H1 (cell line): ENCODE results near the gene ZBTB38. TPM values are rescaled to one million over a fixed set of nuclear protein-coding genes. Genes with fewer than 3 reads are reported as not detected.

Experiments
- CTCF ChIA-PET: fragments of 300-600 bp; sonication (Branson Sonifier 250); formaldehyde crosslinking; loops from one replicate; lab custom pipeline; 2021; ENCODE audit not compliant: partially characterized antibody; lab: Charles Lee
- POLR2A ChIA-PET: fragments of 300-600 bp; sonication (Branson Sonifier 250); formaldehyde crosslinking; loops from one replicate; lab custom pipeline; 2021; ENCODE audit warnings: inconsistent platforms; ENCODE audit not compliant: partially characterized antibody; lab: Charles Lee
- DNase-seq, 2 experiments: peaks; one replicate each; pipeline versions ENCODE4 v3.0.0 to v3.0.0-alpha.2; 2010 to 2022; ENCODE audit warnings: low spot score in 2 of 2, low read depth in 1 of 2, mixed read lengths in 1 of 2
- FAIRE-seq: peaks from 2 replicates; lab custom pipeline; 2011; peaks lifted over from hg19 to GRCh38; lab: Jason Lieb, UNC
- H2AFZ ChIP-seq: 2 replicates; pipeline ENCODE4 v1.8.1; 2012; ENCODE audit warnings: low read length, inconsistent platforms
- H2AK5ac ChIP-seq: 2 replicates; pipeline ENCODE4 v1.6.1; 2013; ENCODE audit warnings: low read depth, low read length
- H2BK120ac ChIP-seq: replicated peaks from 2 replicates; pipeline ENCODE3; 2013; ENCODE audit warnings: low read depth, low read length, inconsistent platforms
- H2BK12ac ChIP-seq: 2 replicates; pipeline ENCODE4 v1.6.1; 2013; ENCODE audit warnings: low read depth, low read length
- H2BK15ac ChIP-seq: 2 replicates; pipeline ENCODE4 v1.6.1; 2013; ENCODE audit warnings: low read length
- H2BK20ac ChIP-seq: 2 replicates; pipeline ENCODE4 v1.6.1; 2013; ENCODE audit warnings: low read length
- H2BK5ac ChIP-seq: 2 replicates; pipeline ENCODE4 v1.6.1; 2013; ENCODE audit warnings: low read depth, low read length
- H3K14ac ChIP-seq: 2 replicates; pipeline ENCODE4 v1.6.1; 2013; ENCODE audit warnings: inconsistent platforms; ENCODE audit not compliant: insufficient read length
- H3K18ac ChIP-seq: 2 replicates; pipeline ENCODE4 v1.6.1; 2013; ENCODE audit warnings: low read length; ENCODE audit errors: extremely low read depth
- H3K23ac ChIP-seq: 2 replicates; pipeline ENCODE4 v1.6.1; 2013; ENCODE audit warnings: inconsistent platforms; ENCODE audit not compliant: insufficient read length
- H3K23me2 ChIP-seq: 2 replicates; pipeline ENCODE4 v1.6.1; 2013; ENCODE audit warnings: low read depth, low read length
- H3K27ac ChIP-seq: 2 replicates; pipeline ENCODE4 v1.6.1; 2011; ENCODE audit warnings: low read depth, low read length, inconsistent platforms
- H3K27me3 ChIP-seq, 4 experiments: replicated peaks in 1 of 4; 1 replicate in 1 of 4; 2 replicates in 3 of 4; pipeline versions ENCODE4 v1.6.1 to v1.8.1; 2011 to 2013; ENCODE audit warnings: low read length in 3 of 4, mild to moderate bottlenecking in 3 of 4, inconsistent platforms in 2 of 4, mixed read lengths in 2 of 4, moderate library complexity in 1 of 4; ENCODE audit not compliant: control insufficient read depth in 3 of 4, insufficient read depth in 3 of 4; ENCODE audit errors: extremely low read depth in 1 of 4
- H3K36me3 ChIP-seq, 4 experiments: 2 replicates each; pipeline versions ENCODE4 v1.6.1 to v1.8.1; 2011 to 2013; ENCODE audit warnings: mild to moderate bottlenecking in 4 of 4, low read length in 3 of 4, moderate library complexity in 2 of 4, control low read depth in 1 of 4, inconsistent platforms in 1 of 4; ENCODE audit not compliant: insufficient read depth in 4 of 4, control insufficient read depth in 2 of 4
- H3K4ac ChIP-seq: replicated peaks from 2 replicates; pipeline ENCODE3; 2013; ENCODE audit warnings: low read length, low read depth, mixed read lengths, inconsistent platforms; ENCODE audit not compliant: insufficient read length
- H3K4me1 ChIP-seq, 4 experiments: replicated peaks in 1 of 4; 1 replicate in 1 of 4; 2 replicates in 3 of 4; pipeline versions ENCODE4 v1.6.1 to v1.8.1; 2011 to 2013; ENCODE audit warnings: low read length in 3 of 4, inconsistent platforms in 2 of 4, mixed read lengths in 1 of 4; ENCODE audit not compliant: insufficient read depth in 4 of 4, control insufficient read depth in 3 of 4
- H3K4me2 ChIP-seq, 2 experiments: 2 replicates each; pipeline versions ENCODE4 v1.6.1 to v1.8.1; 2011 to 2013; ENCODE audit warnings: low read depth in 2 of 2, low read length in 2 of 2, control low read depth in 1 of 2, inconsistent platforms in 1 of 2, mild to moderate bottlenecking in 1 of 2; ENCODE audit not compliant: insufficient read depth in 1 of 2
- H3K4me3 ChIP-seq, 4 experiments: fragments of 200-600, 300-600 bp in 1 of 4; sonication (generic), shearing (Covaris generic), sonication (Bioruptor Twin) in 1 of 4; 2 replicates each; pipeline versions ENCODE4 v1.5.1 to v1.8.1; 2011 to 2016; ENCODE audit warnings: low read length in 4 of 4, low read depth in 3 of 4, control low read depth in 2 of 4, inconsistent platforms in 2 of 4, mild to moderate bottlenecking in 2 of 4, mixed read lengths in 1 of 4, moderate library complexity in 1 of 4; ENCODE audit not compliant: insufficient read depth in 2 of 4; ENCODE audit errors: extremely low read depth in 1 of 4
- H3K56ac ChIP-seq: replicated peaks from 2 replicates; pipeline ENCODE3; 2013; ENCODE audit warnings: low read depth, mild to moderate bottlenecking, mixed read lengths, low read length, inconsistent platforms; ENCODE audit not compliant: insufficient read length
- H3K79me1 ChIP-seq: 2 replicates; pipeline ENCODE4 v1.6.1; 2013; ENCODE audit warnings: low read depth, low read length, control low read depth
- H3K79me2 ChIP-seq, 2 experiments: 2 replicates each; pipeline versions ENCODE4 v1.6.1 to v1.8.1; 2012 to 2013; ENCODE audit warnings: low read length in 2 of 2, mild to moderate bottlenecking in 2 of 2, inconsistent platforms in 1 of 2; ENCODE audit not compliant: insufficient read depth in 2 of 2, control insufficient read depth in 1 of 2
- H3K9ac ChIP-seq, 4 experiments: replicated peaks in 1 of 4; 1 replicate in 1 of 4; 2 replicates in 3 of 4; pipeline versions ENCODE4 v1.6.1 to v1.8.1; 2011 to 2013; ENCODE audit warnings: low read depth in 3 of 4, low read length in 3 of 4, control low read depth in 2 of 4, mild to moderate bottlenecking in 2 of 4, moderate library complexity in 2 of 4, inconsistent platforms in 1 of 4; ENCODE audit errors: extremely low read depth in 1 of 4
- H3K9me3 ChIP-seq, 2 experiments: 2 replicates each; pipeline versions ENCODE4 v1.6.1 to v1.8.1; 2012 to 2013; ENCODE audit warnings: mild to moderate bottlenecking in 2 of 2, moderate library complexity in 2 of 2, control low read depth in 1 of 2, inconsistent platforms in 1 of 2, low read depth in 1 of 2, low read length in 1 of 2, mixed read lengths in 1 of 2; ENCODE audit not compliant: insufficient read depth in 2 of 2
- H4K20me1 ChIP-seq, 2 experiments: replicated peaks in 1 of 2; 2 replicates each; pipeline versions ENCODE3 to v1.8.1; 2011 to 2013; ENCODE audit warnings: inconsistent platforms in 2 of 2, low read length in 2 of 2, mild to moderate bottlenecking in 1 of 2; ENCODE audit not compliant: insufficient read depth in 2 of 2, control insufficient read depth in 1 of 2
- H4K5ac ChIP-seq: 2 replicates; pipeline ENCODE4 v1.6.1; 2013; ENCODE audit warnings: low read length, low read depth, mixed read lengths, inconsistent platforms; ENCODE audit not compliant: insufficient read length
- H4K8ac ChIP-seq: 2 replicates; pipeline ENCODE4 v1.8.0; 2013; ENCODE audit warnings: mild to moderate bottlenecking, moderate library complexity, low read length, inconsistent platforms; ENCODE audit not compliant: insufficient read depth; ENCODE audit errors: extremely low read depth
- H4K91ac ChIP-seq: replicated peaks from 2 replicates; pipeline ENCODE3; 2013; ENCODE audit warnings: low read length, mixed read lengths, inconsistent platforms; ENCODE audit not compliant: insufficient read length
- KDM5A ChIP-seq: fragments of 200-600 bp; IDR thresholded peaks from 2 replicates; pipeline ENCODE4 v1.7.1; 2012; ENCODE audit warnings: mild to moderate bottlenecking, low read length, inconsistent platforms, mixed read lengths
- PHF8 ChIP-seq: fragments of 200-600 bp; sonication (generic); conservative IDR thresholded peaks from 2 replicates; pipeline ENCODE4 v1.7.1; 2012; ENCODE audit warnings: low read depth, mild to moderate bottlenecking, inconsistent platforms, low read length, moderate library complexity
- WGBS, 2 experiments: shearing (Covaris generic) in 1 of 2; methylation state at CpG; one replicate each; pipeline versions ENCODE4 v1.1.6 to v1.1.7; 2013 to 2015; ENCODE audit warnings: low lambda C conversion rate in 2 of 2, mixed read lengths in 2 of 2, inconsistent platforms in 1 of 2, low coverage in 1 of 2, missing lambda C conversion rate in 1 of 2; ENCODE audit not compliant: insufficient replicate concordance in 2 of 2, insufficient coverage in 1 of 2, insufficient read length in 1 of 2; ENCODE audit errors: extremely low coverage in 1 of 2, missing lambda C conversion rate in 1 of 2; 5-methylcytosine and 5-hydroxymethylcytosine counted together
- polyA plus RNA-seq, 7 experiments: library from polyadenylated mRNA; depleted of rRNA in 3 of 7; stranded (reverse) in 5 of 7; unstranded in 2 of 7; fragments of >200 nt in 5 of 7; fragments of 200-250 nt in 2 of 7; gene quantifications; 1 replicate in 5 of 7; 2 replicates in 1 of 7; 4 replicates in 1 of 7; pipeline versions ENCODE4 v1.2.1 to v1.2.3, GENCODE V29; 2011 to 2013; ENCODE audit warnings: missing spikeins in 2 of 7, mixed read lengths in 2 of 7
- total RNA-seq: library from RNA; stranded (reverse); fragmentation: NEBNext Ultra II Directional; extraction: Animal tissue kit (Norgen Biotek cat#: 25700); gene quantifications from 2 replicates; pipeline ENCODE4 v1.2.1, GENCODE V29; 2021

ZBTB38 gene
- total and polyA plus RNA-seq, 2 of the 8 experiments (the other 6 are each of a cell fraction or from before 2014, with no cell fraction given): 4.4 to 10.5 TPM

DNA sequence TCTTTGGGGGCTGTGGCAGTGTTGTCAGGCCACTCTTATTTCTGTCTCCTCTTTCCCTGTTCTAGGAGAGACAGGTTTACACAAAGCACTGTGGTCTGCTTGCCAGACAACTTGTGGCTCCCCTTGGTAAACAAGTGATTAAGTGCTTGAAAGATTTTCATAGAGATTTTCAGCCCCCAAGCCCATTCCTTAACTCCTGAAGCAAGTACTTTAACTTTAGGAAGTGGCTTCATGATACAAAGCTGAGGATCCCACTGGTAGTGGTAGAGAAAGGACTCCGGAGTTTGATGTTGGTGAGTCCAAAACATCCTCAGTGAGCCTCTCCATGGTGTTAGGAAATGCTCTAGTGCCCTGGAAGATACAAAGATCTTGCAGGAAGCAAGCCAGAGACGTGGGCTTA is 12.0 kb downstream of the ZBTB38 start:
- H4K8ac ChIP-seq: no peak overlapping the region
- FAIRE-seq (no peak), DNase-seq (no peak)
- H3K4me1 ChIP-seq: peaks cover 0 to 4% (median 3%) of the 10 kb centered on the region in 4 experiments; a peak in 5 of 7 replicates
- no peak overlapping the region for H4K5ac ChIP-seq
- H3K79me1 ChIP-seq: no peaks in the 10 kb centered on the region; the same call in 1 of the 2 replicates
- CTCF ChIA-PET: interaction anchor here (1.5 kb wide), 1 partner anchor 74 kb away, joined by 3 read pairs; no protein-coding TSS in a partner anchor
- WGBS, 2 experiments: 89% methylated on average over 2 of the region's 2 CpGs; no CpG with 5 or more reads in 1 of the 2 experiments
- H3K4me3 ChIP-seq: no peak overlapping the region
- H3K9ac ChIP-seq: no peak overlapping the region
- H3K27me3 ChIP-seq: no peaks in the 10 kb centered on the region
- no peak overlapping the region for H3K14ac ChIP-seq
- no peak overlapping the region for H2AFZ ChIP-seq
- no peak overlapping the region for H3K27ac ChIP-seq
- H3K23ac ChIP-seq: no peak overlapping the region
- H2BK5ac ChIP-seq: no peak overlapping the region
- no peak overlapping the region for H2AK5ac ChIP-seq
- no peak overlapping the region for H2BK12ac ChIP-seq
- no peaks in the 10 kb centered on the region for H3K23me2 ChIP-seq
- H2BK15ac ChIP-seq: no peak overlapping the region
- no peak overlapping the region for H4K91ac ChIP-seq
- H3K18ac ChIP-seq: no peak overlapping the region
- TF ChIP-seq KDM5A (no peak), PHF8 (no peak)
- H3K36me3 ChIP-seq: no peaks in the 10 kb centered on the region
- no peaks in the 10 kb centered on the region for H4K20me1 ChIP-seq
- H3K4ac ChIP-seq: no peak overlapping the region
- no peak overlapping the region for H3K56ac ChIP-seq
- POLR2A ChIA-PET: no interaction called here
- H3K9me3 ChIP-seq: no peaks in the 10 kb centered on the region
- no peak overlapping the region for H2BK120ac ChIP-seq
- no peaks in the 10 kb centered on the region for H3K79me2 ChIP-seq
- no peak overlapping the region for H3K4me2 ChIP-seq
- no peak overlapping the region for H2BK20ac ChIP-seq
